Upper lobe of left lung (tissue), 4 donors: Measurements from ENCODE around the gene ABCF3.

ENCODE experiments used
- CTCF ChIP-seq, 6 experiments: fragments of 450-650 bp in 4 of 6; fragments of 200-600 bp in 2 of 6; sonication (generic) in 2 of 6; IDR thresholded peaks; one replicate each; pipeline ENCODE4 v1.5.1; 2016 to 2019; ENCODE audit warnings: antibody characterized with exemption in 6 of 6
- EP300 ChIP-seq, 4 donors: sonication (generic); formaldehyde crosslinking; IDR thresholded peaks; one replicate each; pipeline ENCODE4 v1.5.1; 2017; ENCODE audit warnings: antibody characterized with exemption in 4 of 4, control low read depth in 2 of 4
- POLR2AphosphoS5 ChIP-seq, 2 donors: sonication (generic); formaldehyde crosslinking; IDR thresholded peaks; one replicate each; pipeline ENCODE4 v1.5.1; 2017; ENCODE audit warnings: antibody characterized with exemption in 2 of 2

DNA sequence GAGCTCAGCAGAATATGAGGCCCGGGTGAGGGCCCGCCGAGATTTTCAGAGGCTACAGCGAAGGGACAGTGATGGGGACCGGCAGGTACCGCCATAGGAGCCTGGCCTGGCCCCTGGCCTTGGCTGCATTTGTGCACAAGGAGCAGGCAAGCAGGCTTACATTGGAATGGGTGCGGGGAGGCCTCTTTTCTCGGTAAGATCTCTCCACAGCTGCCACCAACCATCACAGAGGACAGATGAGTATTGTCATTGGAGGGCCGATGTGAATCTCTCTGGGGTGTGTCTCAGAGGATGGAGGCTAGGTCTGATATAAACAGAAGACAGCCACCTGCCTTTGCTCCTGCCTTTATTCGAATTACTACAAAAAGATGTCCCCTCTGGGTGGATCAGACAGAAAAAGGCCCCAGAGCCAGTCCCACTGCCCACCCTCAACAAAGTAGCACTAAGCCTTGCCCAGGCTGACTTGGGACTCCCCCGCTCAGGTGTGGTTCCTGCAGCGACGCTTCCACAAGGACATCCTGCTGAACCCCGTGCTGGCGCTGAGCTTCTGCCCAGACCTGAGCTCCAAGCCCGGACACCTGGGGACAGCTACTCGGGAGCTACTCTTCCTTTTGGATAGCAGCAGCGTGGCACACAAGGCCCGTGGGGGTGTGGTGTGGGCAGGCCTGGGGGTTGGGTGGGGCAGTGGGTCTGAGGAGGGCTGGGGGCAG lies 48.8 kb downstream of the ABCF3 start:
- no peak for TF ChIP-seq POLR2AphosphoS5 (IDR thresholded peaks at IDR 0.05)
- TF ChIP-seq EP300 (IDR thresholded peaks at IDR 0.05) = no peak
- TF ChIP-seq CTCF (IDR thresholded peaks at IDR 0.05) = no peak
